GM21367 (cell line): ENCODE data around the gene GATAD1.
"Not testable (repeated sequence)": the region's sequence is repeated elsewhere in the genome, so short reads cannot be mapped to it uniquely, and the experiment has no call there.

Source experiments
- ATAC-seq: cut with Tn5 transposase; IDR thresholded peaks from one replicate; pipeline ENCODE4 v1.9.1; 2021; ENCODE audit not compliant: unreplicated experiment

The GATAD1 gene

GRCh38 chr7:92479146-92479545 is 31.9 kb downstream of the GATAD1 start:
- not testable (repeated sequence) for ATAC-seq

- ATAC-seq = not testable (repeated sequence)
Measured at GRCh38 chr7:92483624-92484023, 36.3 kb downstream of the GATAD1 start.

- ATAC-seq = not testable (repeated sequence)
Measured at GRCh38 chr7:92484226-92484625, 36.9 kb downstream of the GATAD1 start.

GRCh38 chr7:92485267-92485892 is 38.1 kb downstream of the GATAD1 start:
- no peak for ATAC-seq

GRCh38 chr7:92485974-92486373 is 38.7 kb downstream of the GATAD1 start:
- no peak for ATAC-seq

- no peak for ATAC-seq
Measured at GRCh38 chr7:92487804-92488203, 40.5 kb downstream of the GATAD1 start.

- no peak for ATAC-seq
Measured at GRCh38 chr7:92489634-92490033, 42.4 kb downstream of the GATAD1 start.

GRCh38 chr7:92496876-92497275 is 49.6 kb downstream of the GATAD1 start:
- no peak for ATAC-seq

- ATAC-seq = no peak
Measured at GRCh38 chr7:92498557-92498956, 51.3 kb downstream of the GATAD1 start.

GRCh38 chr7:92503767-92504166 is 56.5 kb downstream of the GATAD1 start:
- no peak for ATAC-seq

- ATAC-seq = no peak
Measured at GRCh38 chr7:92504563-92504962, 57.3 kb downstream of the GATAD1 start.

- no peak for ATAC-seq
Measured at GRCh38 chr7:92506363-92506762, 59.1 kb downstream of the GATAD1 start.

- ATAC-seq = no peak
Measured at GRCh38 chr7:92508946-92509345, 61.7 kb downstream of the GATAD1 start.
